HG02938 (cell line): ENCODE measurements around the gene CTRB2.

ENCODE experiments used
- ATAC-seq: cut with Tn5 transposase; IDR thresholded peaks from one replicate; pipeline ENCODE4 v1.9.1; 2021; ENCODE audit warnings: mild to moderate bottlenecking, moderate library complexity; ENCODE audit not compliant: unreplicated experiment

CTRB2 gene

GRCh38 chr16:75206749-75207451 is at the start of gene CTRB2:
Gene CTRB2, minus strand, starts transcription at chr16:75207161. Its CDS starts 20 bp downstream, at chr16:75207141.
- ATAC-seq, result no peak

- no peak for ATAC-seq
Measured at GRCh38 chr16:75256059-75256571, 49.2 kb upstream of the CTRB2 start.

GRCh38 chr16:75254359-75254837 is 47.4 kb upstream of the CTRB2 start:
- ATAC-seq, result no peak

- no peak for ATAC-seq
Measured at GRCh38 chr16:75252946-75253911, 46.3 kb upstream of the CTRB2 start.

- ATAC-seq, result no peak
Measured at GRCh38 chr16:75252049-75252864, 45.3 kb upstream of the CTRB2 start.

- peak; percentile 65 for ATAC-seq
Measured at GRCh38 chr16:75251280-75252048, 44.5 kb upstream of the CTRB2 start, which contains the start of gene BCAR1. Gene BCAR1, minus strand, starts transcription at chr16:75251624. Its CDS starts 142 bp downstream, at chr16:75251482.

GRCh38 chr16:75250809-75251279 is 43.9 kb upstream of the CTRB2 start:
- ATAC-seq, result peak; percentile 33

- ATAC-seq, result no peak
Measured at GRCh38 chr16:75250089-75250808, 43.3 kb upstream of the CTRB2 start.

- ATAC-seq, result no peak
Measured at GRCh38 chr16:75249441-75249840, 42.5 kb upstream of the CTRB2 start.

GRCh38 chr16:75248536-75249380 is 41.8 kb upstream of the CTRB2 start:
- no peak for ATAC-seq

- no peak for ATAC-seq
Measured at GRCh38 chr16:75248142-75248535, 41.2 kb upstream of the CTRB2 start.

- no peak for ATAC-seq
Measured at GRCh38 chr16:75247249-75247648, 40.3 kb upstream of the CTRB2 start.

GRCh38 chr16:75246504-75247205 is 39.7 kb upstream of the CTRB2 start:
- ATAC-seq, result no peak

GRCh38 chr16:75244844-75245758 is 38.1 kb upstream of the CTRB2 start:
- ATAC-seq, result no peak

- no peak for ATAC-seq
Measured at GRCh38 chr16:75244225-75244809, 37.4 kb upstream of the CTRB2 start.

- no peak for ATAC-seq
Measured at GRCh38 chr16:75243667-75244224, 36.8 kb upstream of the CTRB2 start.
